ENCODE results near the gene C10orf90. TPM values are rescaled to one million over a fixed set of nuclear protein-coding genes. Genes with fewer than 3 reads are reported as not detected.

Gene C10orf90
- total and polyA plus RNA-seq, 4 donors = 0.05 to 0.25 TPM; not detected in 2

- peaks cover 0 to 11% (median 8%) of the 10 kb centered on the region in 4 donors for H3K9me3 ChIP-seq (ENCODE audit: control insufficient read depth in 4 of 4, low read length in 3 of 4)
- peaks cover 0 to 4% (median 0%) of the 10 kb centered on the region in 4 donors for H3K27me3 ChIP-seq (ENCODE audit: control insufficient read depth in 4 of 4, insufficient read depth in 4 of 4, low read length in 3 of 4)
- no peak for DNase-seq (ENCODE audit: low spot score)
- 79% methylated on average over 5 of the region's 5 CpGs for WGBS
- H3K36me3 ChIP-seq (ENCODE audit: control insufficient read depth in 4 of 4, insufficient read depth in 3 of 4, low read depth in 1 of 4, low read length in 3 of 4) = no peaks in the 10 kb centered on the region
- H3K4me1 ChIP-seq (ENCODE audit: control insufficient read depth in 4 of 4, insufficient read depth in 4 of 4, low read length in 3 of 4) = no peaks in the 10 kb centered on the region
- H3K4me3 ChIP-seq (ENCODE audit: low read depth in 1 of 3, low read length in 3 of 3) = no peak overlapping the region
- H3K9ac ChIP-seq (ENCODE audit: low read depth in 1 of 2, low read length in 2 of 2) = no peak overlapping the region
- TF ChIP-seq ZBTB33 (IDR thresholded peaks at IDR 0.05) (no peak), MAX (IDR thresholded peaks at IDR 0.05) (no peak), RXRA (IDR thresholded peaks at IDR 0.05) (no peak), TAF1 (conservative IDR thresholded peaks at IDR 0.05) (no peak), EGR1 (IDR thresholded peaks at IDR 0.05; ENCODE audit: low read depth in 2 of 2) (no peak), REST (IDR thresholded peaks at IDR 0.05) (no peak)
- no peak overlapping the region for H3K27ac ChIP-seq (ENCODE audit: low read depth in 1 of 2, low read length in 2 of 2)
These were observed 245.5 kb downstream of the C10orf90 start for GRCh38 chr10:126425032-126425431.

- no peak overlapping the region for H3K27ac ChIP-seq (ENCODE audit: low read depth in 1 of 2, low read length in 2 of 2)
- no peak overlapping the region for H3K9ac ChIP-seq (ENCODE audit: low read depth in 1 of 2, low read length in 2 of 2)
- H3K9me3 ChIP-seq (ENCODE audit: control insufficient read depth in 4 of 4, low read length in 3 of 4) = peaks cover 1 to 14% (median 11%) of the 10 kb centered on the region in 4 donors
- TF ChIP-seq MAX (IDR thresholded peaks at IDR 0.05) (no peak), HNF4G (IDR thresholded peaks at IDR 0.05) (no peak), JUND (IDR thresholded peaks at IDR 0.05) (no peak), ATF3 (IDR thresholded peaks at IDR 0.05) (no peak), FOXA1 (IDR thresholded peaks at IDR 0.05) (no peak), FOXA2 (IDR thresholded peaks at IDR 0.05) (no peak), EGR1 (IDR thresholded peaks at IDR 0.05; ENCODE audit: low read depth in 2 of 2) (no peak), ZBTB33 (IDR thresholded peaks at IDR 0.05) (no peak), SP1 (IDR thresholded peaks at IDR 0.05) (no peak), GABPA (IDR thresholded peaks at IDR 0.05 in 1 of 2, conservative IDR thresholded peaks at IDR 0.05 in 1 of 2) (no peak), REST (IDR thresholded peaks at IDR 0.05) (no peak), CTCF (IDR thresholded peaks at IDR 0.05; ENCODE audit: low read depth, low read length, missing input control) (no peak), TAF1 (conservative IDR thresholded peaks at IDR 0.05) (no peak), RAD21 (IDR thresholded peaks at IDR 0.05) (no peak), HNF4A (conservative IDR thresholded peaks at IDR 0.05) (no peak)
- no peaks in the 10 kb centered on the region for H3K4me1 ChIP-seq (ENCODE audit: control insufficient read depth in 4 of 4, insufficient read depth in 4 of 4, low read length in 3 of 4)
- DNase-seq (ENCODE audit: low spot score) = no peak
- WGBS = 57% methylated on average over 6 of the region's 6 CpGs
- H3K4me3 ChIP-seq (ENCODE audit: low read depth in 1 of 3, low read length in 3 of 3) = no peak overlapping the region
- peaks cover 0 to 4% (median 0%) of the 10 kb centered on the region in 4 donors for H3K27me3 ChIP-seq (ENCODE audit: control insufficient read depth in 4 of 4, insufficient read depth in 4 of 4, low read length in 3 of 4)
- no peaks in the 10 kb centered on the region for H3K36me3 ChIP-seq (ENCODE audit: control insufficient read depth in 4 of 4, insufficient read depth in 3 of 4, low read depth in 1 of 4, low read length in 3 of 4)
These were observed 246.6 kb downstream of the C10orf90 start for GRCh38 chr10:126423732-126424491.

All from liver (tissue), 9 donors.